HepG2 (cell line): ENCODE data around the gene C1orf116. TPM values are rescaled to one million over a fixed set of nuclear protein-coding genes. Genes with fewer than 3 reads are reported as not detected.

Experiments used
- ATAC-seq: fragments of 200-7000 bp; cut with Tn5 transposase; 3 replicates; pipeline ENCODE4 v1.9.1; 2020; ENCODE audit warnings: mild to moderate bottlenecking, moderate library complexity
- BruUV-seq: library from RNA; stranded (reverse); fragments of 400-500 nt; replicated peaks from 2 replicates; lab custom pipeline; 2021; lab: Mats Ljungman, UMichigan
- CTCF ChIA-PET: fragments of 300-600 bp; formaldehyde crosslinking; extraction: SDS; loops from one replicate; lab custom pipeline; 2021; ENCODE audit warnings: low total read pairs, inconsistent platforms, low intra/inter-chr PET ratio; lab: Yijun Ruan, JAX
- POLR2A ChIA-PET: fragments of 350-600 bp; sonication (Branson Sonifier 250); formaldehyde crosslinking; loops from one replicate; lab custom pipeline; 2020; ENCODE audit warnings: antibody characterized with exemption, inconsistent platforms; lab: Yijun Ruan, JAX
- DNase-seq: peaks from one replicate; pipeline ENCODE4 v3.0.0-alpha.2; 2015; ENCODE audit warnings: low spot score
- FAIRE-seq: peaks from 3 replicates; lab custom pipeline; 2011; peaks lifted over from hg19 to GRCh38; lab: Jason Lieb, UNC
- H2AFZ ChIP-seq: one replicate; pipeline ENCODE4 v1.6.1; 2011; ENCODE audit warnings: low read length, inconsistent platforms
- H3K27ac ChIP-seq: fragments of 300-600 bp; 3 replicates; pipeline ENCODE4 v1.8.0; 2011; ENCODE audit warnings: mixed run types, mild to moderate bottlenecking, mixed read lengths, low read length, inconsistent platforms; ENCODE audit not compliant: insufficient read depth; ENCODE audit errors: extremely low read length
- H3K27me3 ChIP-seq, 2 experiments: fragments of 200-600 bp in 1 of 2; 2 replicates in 1 of 2; 3 replicates in 1 of 2; pipeline versions ENCODE4 v1.6.0 to v1.8.0; 2011; ENCODE audit warnings: low read length in 2 of 2, mild to moderate bottlenecking in 2 of 2, moderate library complexity in 2 of 2, inconsistent platforms in 1 of 2; ENCODE audit not compliant: insufficient read depth in 2 of 2, control insufficient read depth in 1 of 2
- H3K36me3 ChIP-seq, 2 experiments: fragments of 200-600 bp in 1 of 2; replicated peaks in 1 of 2; 2 replicates in 1 of 2; 3 replicates in 1 of 2; pipeline versions ENCODE4 v1.5.1 to v1.8.0; 2011; ENCODE audit warnings: low read length in 2 of 2, inconsistent platforms in 1 of 2; ENCODE audit not compliant: insufficient read depth in 2 of 2, control insufficient read depth in 1 of 2
- H3K4me1 ChIP-seq: 2 replicates; pipeline ENCODE4 v1.5.1; 2012; ENCODE audit warnings: low read length, inconsistent platforms; ENCODE audit not compliant: insufficient read depth
- H3K4me2 ChIP-seq: 2 replicates; pipeline ENCODE4 v1.6.0; 2011; ENCODE audit warnings: low read depth, low read length, inconsistent platforms
- H3K4me3 ChIP-seq, 3 experiments: fragments of 200-600 bp in 1 of 3; sonication (generic), shearing (Covaris generic) in 1 of 3; replicated peaks in 1 of 3; 2 replicates each; pipeline ENCODE4 v1.5.1; 2011 to 2016; ENCODE audit warnings: low read length in 3 of 3, inconsistent platforms in 2 of 3, low read depth in 2 of 3, mild to moderate bottlenecking in 2 of 3, control low read depth in 1 of 3, mixed read lengths in 1 of 3; ENCODE audit not compliant: insufficient read depth in 1 of 3
- H3K79me2 ChIP-seq: one replicate; pipeline ENCODE4 v1.6.1; 2011; ENCODE audit warnings: low read length, inconsistent platforms; ENCODE audit not compliant: insufficient read depth
- H3K9ac ChIP-seq: 2 replicates; pipeline ENCODE4 v1.6.0; 2011; ENCODE audit warnings: mild to moderate bottlenecking, low read depth, low read length, inconsistent platforms; ENCODE audit not compliant: insufficient read depth
- H3K9me3 ChIP-seq: 2 replicates; pipeline ENCODE4 v1.5.1; 2012; ENCODE audit warnings: mild to moderate bottlenecking, low read length
- H4K20me1 ChIP-seq: 2 replicates; pipeline ENCODE4 v1.6.0; 2011; ENCODE audit warnings: inconsistent platforms, mild to moderate bottlenecking, low read length, moderate library complexity; ENCODE audit not compliant: insufficient read depth
- CAMTA2 ChIP-seq: sonication (generic); formaldehyde crosslinking; IDR thresholded peaks from 2 replicates; pipeline ENCODE4 v1.4.0; 2020; ENCODE audit warnings: mild to moderate bottlenecking, missing genetic modification reagents, borderline replicate concordance
- CBX2 ChIP-seq, 2 experiments: fragments of 200-600 bp in 1 of 2; sonication (generic); formaldehyde crosslinking in 1 of 2; IDR thresholded peaks; 2 replicates each; pipeline versions ENCODE4 v1.7.0 to v1.8.1; 2018 to 2022; ENCODE audit warnings: low read depth in 2 of 2, low read length in 1 of 2, mild to moderate bottlenecking in 1 of 2, missing genetic modification reagents in 1 of 2
- CENPBD1 ChIP-seq: sonication (generic); formaldehyde crosslinking; IDR thresholded peaks from 2 replicates; pipeline ENCODE4 v1.8.0; 2022; ENCODE audit warnings: missing genetic modification reagents, low read depth, mild to moderate bottlenecking, borderline replicate concordance
- GTF2F1 ChIP-seq: fragments of 150-350 bp; IDR thresholded peaks from 2 replicates; pipeline ENCODE4 v1.6.1; 2014; ENCODE audit warnings: low read length
- LBX2 ChIP-seq: sonication (generic); formaldehyde crosslinking; IDR thresholded peaks from 2 replicates; pipeline ENCODE4 v1.5.0; 2020; ENCODE audit warnings: missing genetic modification reagents, mild to moderate bottlenecking, borderline replicate concordance
- PBX3 ChIP-seq: sonication (generic); formaldehyde crosslinking; IDR thresholded peaks from 2 replicates; pipeline ENCODE4 v1.8.1; 2023; ENCODE audit warnings: missing genetic modification reagents, inconsistent platforms, borderline replicate concordance
- PCBP1 ChIP-seq: fragments of 200-400 bp; formaldehyde crosslinking; IDR thresholded peaks from 2 replicates; pipeline ENCODE4 v1.6.1; 2017; ENCODE audit warnings: mild to moderate bottlenecking, low read depth, low read length, borderline replicate concordance
- RERE ChIP-seq: IDR thresholded peaks from 2 replicates; pipeline ENCODE4 v1.6.1; 2016; ENCODE audit warnings: low read depth, missing genetic modification reagents, missing compliant biosample characterization
- SIN3A ChIP-seq: IDR thresholded peaks from 2 replicates; pipeline ENCODE4 v1.6.1; 2011; ENCODE audit warnings: low read depth, mild to moderate bottlenecking, control low read depth, low read length, borderline replicate concordance
- SOX13 ChIP-seq, 3 experiments: fragments of 450-650 bp in 1 of 3; sonication (generic) in 1 of 3; formaldehyde crosslinking in 1 of 3; IDR thresholded peaks in 2 of 3; conservative IDR thresholded peaks in 1 of 3; 2 replicates each; pipeline versions ENCODE4 v1.5.0 to v1.6.1; 2016 to 2020; ENCODE audit warnings: antibody characterized with exemption in 1 of 3, mild to moderate bottlenecking in 1 of 3, missing compliant biosample characterization in 1 of 3, missing genetic modification reagents in 1 of 3, moderate library complexity in 1 of 3
- TEAD2 ChIP-seq: sonication (generic); formaldehyde crosslinking; IDR thresholded peaks from 2 replicates; pipeline ENCODE4 v1.9.0; 2021; ENCODE audit warnings: missing genetic modification reagents
- THYN1 ChIP-seq: sonication (generic); formaldehyde crosslinking; IDR thresholded peaks from 2 replicates; pipeline ENCODE4 v1.8.1; 2023; ENCODE audit warnings: low read depth, mild to moderate bottlenecking, moderate library complexity, missing genetic modification reagents, borderline replicate concordance
- TRIM24 ChIP-seq: sonication (generic); formaldehyde crosslinking; IDR thresholded peaks from 2 replicates; pipeline ENCODE4 v1.8.0; 2022; ENCODE audit warnings: mild to moderate bottlenecking, missing genetic modification reagents
- YEATS2 ChIP-seq: sonication (generic); formaldehyde crosslinking; IDR thresholded peaks from 2 replicates; pipeline ENCODE4 v1.4.0; 2020; ENCODE audit warnings: missing genetic modification reagents, borderline replicate concordance
- ZFP90 ChIP-seq: sonication (generic); formaldehyde crosslinking; IDR thresholded peaks from 2 replicates; pipeline ENCODE4 v1.8.0; 2022; ENCODE audit warnings: missing genetic modification reagents, mild to moderate bottlenecking, inconsistent platforms, borderline replicate concordance
- ZNF713 ChIP-seq: sonication (generic); formaldehyde crosslinking; IDR thresholded peaks from 2 replicates; pipeline ENCODE4 v1.4.0; 2020; ENCODE audit warnings: mild to moderate bottlenecking, missing genetic modification reagents
- ZSCAN29 ChIP-seq: sonication (generic); formaldehyde crosslinking; conservative IDR thresholded peaks from 2 replicates; pipeline ENCODE4 v1.4.0; 2020; ENCODE audit warnings: mild to moderate bottlenecking, missing genetic modification reagents
- WGBS: methylation state at CpG from one replicate; pipeline ENCODE4 v1.1.6; 2017; ENCODE audit warnings: low lambda C conversion rate; 5-methylcytosine and 5-hydroxymethylcytosine counted together
- in situ Hi-C: cut with HindIII; loops from 2 replicates; pipeline ENCODE4 v1.10.0; 2017; ENCODE audit warnings: low pct_unique_long_range_greater_than_20kb; ENCODE audit not compliant: extremely low pct_ligation_motif_present
- intact Hi-C: fragments of 100-400 bp; cut with micrococcal nuclease; formaldehyde crosslinking; loops from one replicate; pipeline ENCODE4 v1.10.0; 2022; ENCODE audit not compliant: unreplicated experiment
- polyA plus RNA-seq, 8 experiments: library from polyadenylated mRNA; depleted of rRNA in 3 of 8; stranded (reverse) in 7 of 8; unstranded in 1 of 8; fragments of >200 nt; fragmentation: Illumina TruSeq in 4 of 8; extraction: Trizol in 4 of 8; gene quantifications; 2 replicates each; pipeline versions ENCODE4 v1.2.1 to v1.2.3, GENCODE V29; 2011 to 2016; ENCODE audit warnings: low read depth in 4 of 8, missing spikeins in 1 of 8, mixed read lengths in 1 of 8; ENCODE audit not compliant: insufficient read depth in 1 of 8
- total RNA-seq, 5 experiments: library from RNA; depleted of rRNA; stranded (reverse); fragments of >200 nt; fragmentation: Illumina TruSeq; extraction: Trizol; gene quantifications; 2 replicates each; pipeline ENCODE4 v1.2.3, GENCODE V29; 2016; ENCODE audit warnings: low read depth in 1 of 5

The C1orf116 gene
- total and polyA plus RNA-seq, 2 of the 13 experiments (the other 11 are each of a cell fraction or from before 2014, with no cell fraction given) = 0.51 to 0.95 TPM

- ChIA-PET POLR2A (no interaction called here), CTCF (no interaction called here)
- Histone ChIP-seq H3K9ac (no peak overlapping the region), H4K20me1 (no peaks in the 10 kb centered on the region), H3K27ac (no peak overlapping the region), H3K79me2 (no peaks in the 10 kb centered on the region), H3K27me3 (0 out of 5 replicates have a peak, but pooled peaks cover 0 to 3% of the 10 kb centered on the region in 2 experiments), H3K4me1 (peaks cover 17% of the 10 kb centered on the region), H2AFZ (no peak overlapping the region), H3K4me3 (no peak overlapping the region), H3K9me3 (no peaks in the 10 kb centered on the region), H3K36me3 (no peaks in the 10 kb centered on the region), H3K4me2 (no peak overlapping the region)
- DNase-seq (no peak), ATAC-seq (no peak), FAIRE-seq (no peak)
- 34% methylated on average over 2 of the region's 2 CpGs for WGBS
- in situ Hi-C loops = no loop called here
- no TSS peak for BruUV-seq
- intact Hi-C loops = no loop called here
- TF ChIP-seq CENPBD1 (CRISPR knock-in tag) (no peak), LBX2 (CRISPR knock-in tag) (no peak), TRIM24 (no peak), CBX2 (IDR thresholded peaks at IDR 0.05; ENCODE audit: low read depth, low read length) (no peak), CBX2 (CRISPR knock-in tag; IDR thresholded peaks at IDR 0.05; ENCODE audit: low read depth) (no peak), PCBP1 (no peak), SIN3A (no peak), TEAD2 (CRISPR knock-in tag) (no peak), THYN1 (CRISPR knock-in tag) (no peak), SOX13 (IDR thresholded peaks at IDR 0.05) (no peak), SOX13 (CRISPR knock-in tag; conservative IDR thresholded peaks at IDR 0.05 in 1 of 2, IDR thresholded peaks at IDR 0.05 in 1 of 2) (no peak), GTF2F1 (no peak), CAMTA2 (CRISPR knock-in tag) (no peak), ZFP90 (CRISPR knock-in tag) (no peak), PBX3 (CRISPR knock-in tag) (no peak), YEATS2 (CRISPR knock-in tag) (no peak), ZNF713 (CRISPR knock-in tag) (no peak), ZSCAN29 (no peak), RERE (CRISPR knock-in tag) (no peak)
Measured at GRCh38 chr1:206998816-206999215, 33.7 kb downstream of the C1orf116 start.
